Liver (tissue), 9 donors: ENCODE results near the gene SP2. TPM values are rescaled to one million over a fixed set of nuclear protein-coding genes. Genes with fewer than 3 reads are reported as not detected.

ENCODE experiments used
- DNase-seq: peaks from one replicate; pipeline ENCODE4 v3.0.0-alpha.2; 2017; ENCODE audit warnings: low spot score
- H3K27ac ChIP-seq, 2 donors: one replicate each; pipeline ENCODE4 v1.7.0; 2013; ENCODE audit warnings: inconsistent platforms in 2 of 2, low read length in 2 of 2, control low read depth in 1 of 2, low read depth in 1 of 2, mild to moderate bottlenecking in 1 of 2
- H3K27me3 ChIP-seq, 4 donors: one replicate each; pipeline versions ENCODE4 v1.6.1 to v1.7.0; 2013; ENCODE audit warnings: low read length in 3 of 4, inconsistent platforms in 1 of 4, mild to moderate bottlenecking in 1 of 4, moderate library complexity in 1 of 4; ENCODE audit not compliant: control insufficient read depth in 4 of 4, insufficient read depth in 4 of 4
- H3K36me3 ChIP-seq, 4 donors: one replicate each; pipeline versions ENCODE4 v1.6.1 to v1.7.0; 2013; ENCODE audit warnings: low read length in 3 of 4, mild to moderate bottlenecking in 3 of 4, low read depth in 1 of 4, moderate library complexity in 1 of 4; ENCODE audit not compliant: control insufficient read depth in 4 of 4, insufficient read depth in 3 of 4
- H3K4me1 ChIP-seq, 4 donors: one replicate each; pipeline versions ENCODE4 v1.6.1 to v1.7.0; 2013; ENCODE audit warnings: low read length in 3 of 4, mild to moderate bottlenecking in 3 of 4, moderate library complexity in 1 of 4; ENCODE audit not compliant: control insufficient read depth in 4 of 4, insufficient read depth in 4 of 4
- H3K4me3 ChIP-seq, 3 donors: one replicate each; pipeline versions ENCODE4 v1.6.1 to v1.7.0; 2013; ENCODE audit warnings: low read length in 3 of 3, control low read depth in 1 of 3, low read depth in 1 of 3, mild to moderate bottlenecking in 1 of 3
- H3K9ac ChIP-seq, 2 donors: one replicate each; pipeline ENCODE4 v1.7.0; 2013; ENCODE audit warnings: low read length in 2 of 2, mild to moderate bottlenecking in 2 of 2, moderate library complexity in 2 of 2, control low read depth in 1 of 2, low read depth in 1 of 2
- H3K9me3 ChIP-seq, 4 donors: one replicate each; pipeline versions ENCODE4 v1.6.1 to v1.7.0; 2013; ENCODE audit warnings: low read length in 3 of 4; ENCODE audit not compliant: control insufficient read depth in 4 of 4
- ATF3 ChIP-seq: IDR thresholded peaks from 2 replicates; pipeline ENCODE4 v1.6.1; 2016; ENCODE audit warnings: antibody characterized with exemption
- CTCF ChIP-seq: fragments of 150-350 bp; IDR thresholded peaks from 2 replicates; pipeline ENCODE4 v1.5.1; 2017; ENCODE audit warnings: improper control_type of control experiment, low read depth, low read length; ENCODE audit not compliant: missing input control
- EGR1 ChIP-seq, 2 donors: IDR thresholded peaks; 2 replicates each; pipeline ENCODE4 v1.6.1; 2016 to 2018; ENCODE audit warnings: antibody characterized with exemption in 2 of 2, low read depth in 2 of 2
- FOXA1 ChIP-seq: IDR thresholded peaks from 2 replicates; pipeline ENCODE4 v1.6.1; 2016; ENCODE audit warnings: antibody characterized with exemption
- FOXA2 ChIP-seq: IDR thresholded peaks from 2 replicates; pipeline ENCODE4 v1.6.1; 2016; ENCODE audit warnings: antibody characterized with exemption
- HNF4A ChIP-seq, 2 donors: conservative IDR thresholded peaks; 2 replicates each; pipeline ENCODE4 v1.6.1; 2016; ENCODE audit warnings: antibody characterized with exemption in 2 of 2, mild to moderate bottlenecking in 2 of 2
- HNF4G ChIP-seq: IDR thresholded peaks from 2 replicates; pipeline ENCODE4 v1.6.1; 2016; ENCODE audit warnings: antibody characterized with exemption
- JUND ChIP-seq, 2 donors: IDR thresholded peaks; 2 replicates each; pipeline ENCODE4 v1.6.1; 2016; ENCODE audit warnings: antibody characterized with exemption in 2 of 2
- MAX ChIP-seq: IDR thresholded peaks from 2 replicates; pipeline ENCODE4 v1.6.1; 2016; ENCODE audit warnings: antibody characterized with exemption
- NR2F2 ChIP-seq: IDR thresholded peaks from 2 replicates; pipeline ENCODE4 v1.6.1; 2016; ENCODE audit warnings: antibody characterized with exemption
- RAD21 ChIP-seq, 2 donors: IDR thresholded peaks; 2 replicates each; pipeline ENCODE4 v1.6.1; 2016; ENCODE audit warnings: antibody characterized with exemption in 2 of 2, mild to moderate bottlenecking in 2 of 2
- REST ChIP-seq: IDR thresholded peaks from 2 replicates; pipeline ENCODE4 v1.6.1; 2016; ENCODE audit warnings: antibody characterized with exemption, mild to moderate bottlenecking
- RXRA ChIP-seq, 2 donors: IDR thresholded peaks; 2 replicates each; pipeline ENCODE4 v1.6.1; 2017 to 2018; ENCODE audit warnings: antibody characterized with exemption in 2 of 2, mild to moderate bottlenecking in 1 of 2
- SP1 ChIP-seq: IDR thresholded peaks from 2 replicates; pipeline ENCODE4 v1.6.1; 2018; ENCODE audit warnings: antibody characterized with exemption, mild to moderate bottlenecking
- TAF1 ChIP-seq: conservative IDR thresholded peaks from 2 replicates; pipeline ENCODE4 v1.6.1; 2016; ENCODE audit warnings: antibody characterized with exemption, mild to moderate bottlenecking
- ZBTB33 ChIP-seq: IDR thresholded peaks from 2 replicates; pipeline ENCODE4 v1.6.1; 2016; ENCODE audit warnings: antibody characterized with exemption
- WGBS: extraction: QIAGEN DNeasy Blood & Tissue Kit; methylation state at CpG from one replicate; pipeline ENCODE4 v1.1.7; 2013; 5-methylcytosine and 5-hydroxymethylcytosine counted together
- polyA plus RNA-seq, 2 donors: library from polyadenylated mRNA; stranded (reverse) in 1 of 2; unstranded in 1 of 2; fragments of 200-250 nt in 1 of 2; fragments of >200 nt in 1 of 2; fragmentation: Nextera tagmentation in 1 of 2; extraction: Ambion mirVana in 1 of 2; gene quantifications; one replicate each; pipeline versions ENCODE4 v1.2.1 to v1.2.3, GENCODE V29; 2013 to 2015
- total RNA-seq, 2 donors: library from RNA; depleted of rRNA; stranded (reverse); fragments of >200 nt; gene quantifications; one replicate each; pipeline ENCODE4 v1.2.3, GENCODE V29; 2014
- donor health status: healthy.
- donor health status: healthy.
- donor health status: healthy.
- donor health status: healthy.
- donor health status: healthy.

SP2 gene
- total and polyA plus RNA-seq, 4 donors = 2.2 to 5.7 (median 3.8) TPM

- Histone ChIP-seq H3K9ac (peak overlapping the region in 1 of 2 donors; percentile 21), H3K27ac (peak overlapping the region in 1 of 2 donors; percentile 9), H3K36me3 (peaks cover 0 to 18% (median 12%) of the 10 kb centered on the region in 4 donors), H3K4me1 (peaks cover 1 to 33% (median 19%) of the 10 kb centered on the region in 4 donors), H3K4me3 (peak overlapping the region in 2 of 3 donors; percentile 10 to 20), H3K9me3 (no peaks in the 10 kb centered on the region), H3K27me3 (no peaks in the 10 kb centered on the region)
- DNase-seq = no peak
- 47% methylated on average over 15 of the region's 15 CpGs for WGBS
- TF ChIP-seq HNF4G (no peak), RAD21 (IDR thresholded peaks at IDR 0.05) (no peak), EGR1 (IDR thresholded peaks at IDR 0.05; ENCODE audit: low read depth in 2 of 2) (no peak), REST (no peak), SP1 (no peak), RXRA (IDR thresholded peaks at IDR 0.05) (no peak), CTCF (no peak), FOXA1 (no peak), HNF4A (conservative IDR thresholded peaks at IDR 0.05) (no peak), ZBTB33 (no peak), MAX (no peak), TAF1 (no peak), JUND (IDR thresholded peaks at IDR 0.05) (no peak), FOXA2 (no peak), ATF3 (no peak), NR2F2 (no peak)
Observed at GRCh38 chr17:47969930-47970724, 74.1 kb downstream of the SP2 start.
